ENCODE data around the gene DDX31.

GRCh38 chr9:132662152-132662945 is 7.4 kb downstream of the DDX31 start:
- no peak for TF ChIP-seq CTCF (IDR thresholded peaks at IDR 0.05; ENCODE audit: poor library complexity)
- TF ChIP-seq EZH2phosphoT487 (IDR thresholded peaks at IDR 0.05; ENCODE audit: low read depth, severe bottlenecking, unreplicated experiment): no peak

All from hepatocyte (in vitro differentiated cells).